M059J (cell line): ENCODE measurements around the gene DISC1. TPM values are rescaled to one million over a fixed set of nuclear protein-coding genes. Genes with fewer than 3 reads are reported as not detected.
"Not testable (repeated sequence)": the region's sequence is repeated elsewhere in the genome, so short reads cannot be mapped to it uniquely, and the experiment has no call there.

Source experiments
- DNase-seq: peaks from one replicate; pipeline ENCODE4 v3.0.0-alpha.2; 2012; ENCODE audit warnings: low read depth
- total RNA-seq: library from RNA; depleted of rRNA; stranded (reverse); fragments of >200 nt; shearing (Covaris generic); gene quantifications from 2 replicates; pipeline ENCODE4 v1.2.3, GENCODE V29; 2014

The DISC1 gene
- total RNA-seq, 1 experiment from 2014 or later: 5.8 TPM

DNA sequence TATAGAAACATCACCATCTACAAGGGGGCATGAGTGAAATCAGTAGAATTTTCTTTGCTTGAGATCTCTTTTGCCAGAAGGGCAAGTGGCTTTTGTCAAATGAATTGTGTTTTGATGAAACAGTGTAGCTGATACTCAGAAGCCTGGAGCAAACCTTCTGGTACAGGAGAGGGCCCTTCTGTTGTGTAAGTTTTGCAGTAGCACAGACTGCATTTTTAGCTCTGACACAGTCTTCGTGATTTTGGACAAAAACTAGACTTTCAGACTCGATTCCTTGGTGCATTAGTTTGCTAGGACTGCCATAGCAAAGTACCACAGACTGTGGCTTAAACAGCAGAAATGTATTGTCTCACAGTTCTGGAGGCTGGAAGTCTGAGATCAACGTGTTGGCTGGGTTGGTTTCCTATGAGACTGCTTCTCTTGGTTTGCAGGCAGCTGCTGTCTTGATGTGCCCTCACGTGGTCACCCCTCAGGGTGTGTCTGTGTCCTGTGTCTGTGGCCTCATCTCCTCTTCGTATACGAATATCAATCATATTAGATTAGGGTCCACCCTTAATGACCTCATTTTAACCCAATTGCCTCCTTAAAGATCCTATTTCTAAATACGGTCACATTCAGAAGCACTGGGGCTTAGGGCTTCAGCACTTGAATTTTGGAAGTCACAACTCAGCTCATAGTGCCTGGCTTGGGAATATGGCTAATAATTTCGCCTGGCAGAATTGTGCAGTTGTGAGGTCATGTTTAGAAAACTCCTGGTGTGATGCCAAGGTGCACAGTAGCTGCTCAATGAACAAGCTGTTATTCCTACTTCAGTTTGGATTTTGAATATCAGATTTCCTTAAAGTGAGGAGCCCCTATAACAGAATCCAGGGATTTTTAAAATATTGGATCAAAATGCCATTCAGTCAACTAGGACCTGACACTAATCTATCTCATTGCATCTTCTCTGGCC lies 21.2 kb upstream of the DISC1 start:
- no peak for DNase-seq

DNA sequence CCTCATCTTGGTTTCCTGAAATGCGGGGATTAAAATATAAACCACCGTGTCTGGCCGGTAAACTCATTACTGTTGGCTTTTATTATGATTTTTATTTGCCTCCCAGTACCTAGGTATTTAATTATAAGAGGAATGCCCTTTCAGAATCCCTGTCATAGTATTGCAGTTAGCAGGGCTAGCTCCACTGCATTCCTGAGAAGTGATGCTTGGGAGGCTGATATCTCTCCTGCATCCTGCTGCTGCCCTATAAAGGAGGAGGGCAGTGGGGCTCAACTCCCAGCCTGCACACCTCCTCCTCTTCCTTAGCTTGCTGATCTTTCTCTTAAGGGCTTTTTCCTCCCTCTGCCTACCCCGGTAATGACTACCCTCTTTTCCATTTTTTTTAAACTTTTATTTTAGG lies 19.9 kb upstream of the DISC1 start:
- peak; percentile 27 for DNase-seq

DNA sequence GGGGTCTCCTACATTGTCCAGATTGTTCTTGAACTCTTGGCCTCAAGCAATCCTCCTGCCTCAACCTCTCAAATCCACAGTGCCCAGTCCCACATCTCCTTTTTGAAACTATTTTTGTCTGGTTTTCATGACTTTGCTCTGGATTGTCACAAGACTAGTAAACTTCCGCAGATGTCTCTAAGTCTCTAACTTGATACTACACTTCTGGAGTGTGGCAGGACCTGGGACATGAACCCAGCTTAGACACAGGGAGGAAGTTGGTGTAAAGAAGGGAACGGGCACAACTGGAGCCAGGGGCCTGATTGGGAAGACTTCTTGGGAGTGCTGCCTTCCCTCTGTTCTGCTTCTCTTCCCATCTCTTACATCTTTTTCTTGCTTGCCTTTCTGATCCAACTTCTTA lies 16.2 kb upstream of the DISC1 start:
- DNase-seq: no peak

DNA sequence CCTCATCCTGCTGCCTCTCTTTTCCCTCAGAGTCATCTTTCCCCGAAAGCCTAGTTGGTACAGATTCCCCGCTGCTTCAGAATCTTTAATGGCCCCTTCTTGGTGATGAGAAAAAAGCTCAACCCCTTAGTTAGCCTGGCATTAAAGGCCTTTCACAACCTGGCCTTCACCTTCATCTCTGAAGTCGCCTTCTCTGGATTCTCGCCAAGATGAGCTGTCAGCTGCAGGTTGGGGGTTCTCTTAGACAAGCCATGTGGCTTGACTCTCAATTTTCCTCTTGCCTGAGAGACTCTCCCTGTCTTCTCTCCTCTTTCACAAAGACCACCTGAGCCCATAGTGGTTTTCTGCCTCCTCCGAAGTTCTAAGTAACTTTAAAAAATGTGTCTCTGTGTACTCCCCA lies 15.5 kb upstream of the DISC1 start:
- no peak for DNase-seq

DNA sequence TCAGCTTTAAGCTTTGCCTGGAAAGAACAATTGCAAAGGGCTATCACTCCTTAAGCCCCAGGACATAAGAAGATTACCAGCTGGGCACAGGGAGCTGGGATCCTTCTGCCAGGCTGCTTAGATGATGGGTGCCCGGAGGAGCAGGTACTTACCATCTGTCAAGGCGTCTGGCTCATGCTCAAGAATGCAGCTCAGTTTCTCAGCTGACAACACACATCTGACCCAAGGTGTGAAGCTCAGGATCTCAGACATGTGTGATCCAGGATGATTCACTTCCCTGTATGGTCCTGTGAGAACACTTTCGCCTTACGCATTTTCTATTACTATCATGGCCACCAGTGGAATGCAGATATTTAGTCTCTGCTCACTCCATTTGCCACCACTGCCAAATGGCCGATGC lies 14.7 kb upstream of the DISC1 start:
- no peak for DNase-seq

DNA sequence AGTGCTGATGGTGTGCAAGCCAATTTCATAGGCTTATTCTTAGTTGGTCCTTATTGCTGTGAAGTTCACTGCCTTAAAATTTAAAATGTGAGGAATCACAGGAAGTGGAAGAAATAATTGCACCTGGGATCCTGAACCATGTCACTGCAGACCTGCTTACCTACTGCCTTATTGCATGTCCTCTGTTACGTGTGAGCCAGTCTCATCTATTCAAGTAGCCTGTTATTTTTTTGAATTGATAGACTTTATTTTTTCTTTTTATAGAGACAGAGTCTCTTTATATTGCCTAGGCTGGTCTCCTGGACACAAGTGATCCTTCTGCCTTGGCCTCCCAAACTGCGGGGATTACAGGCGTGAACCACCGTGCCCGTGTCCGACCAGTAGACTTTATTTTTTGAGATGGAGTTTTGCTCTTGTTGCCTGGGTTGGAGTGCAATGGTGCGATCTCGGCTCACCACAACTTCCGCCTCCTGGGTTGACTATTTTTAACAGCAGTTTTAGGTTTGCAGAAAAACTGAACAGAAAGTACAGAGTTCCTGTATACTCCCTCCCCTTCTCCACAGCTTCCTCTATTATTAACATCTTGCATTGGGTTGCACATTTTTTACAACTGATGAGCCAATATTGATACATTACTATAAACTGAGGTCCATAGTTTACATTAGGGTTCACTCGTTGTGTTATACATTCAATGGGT lies 14.0 kb upstream of the DISC1 start:
- DNase-seq: no peak

DNA sequence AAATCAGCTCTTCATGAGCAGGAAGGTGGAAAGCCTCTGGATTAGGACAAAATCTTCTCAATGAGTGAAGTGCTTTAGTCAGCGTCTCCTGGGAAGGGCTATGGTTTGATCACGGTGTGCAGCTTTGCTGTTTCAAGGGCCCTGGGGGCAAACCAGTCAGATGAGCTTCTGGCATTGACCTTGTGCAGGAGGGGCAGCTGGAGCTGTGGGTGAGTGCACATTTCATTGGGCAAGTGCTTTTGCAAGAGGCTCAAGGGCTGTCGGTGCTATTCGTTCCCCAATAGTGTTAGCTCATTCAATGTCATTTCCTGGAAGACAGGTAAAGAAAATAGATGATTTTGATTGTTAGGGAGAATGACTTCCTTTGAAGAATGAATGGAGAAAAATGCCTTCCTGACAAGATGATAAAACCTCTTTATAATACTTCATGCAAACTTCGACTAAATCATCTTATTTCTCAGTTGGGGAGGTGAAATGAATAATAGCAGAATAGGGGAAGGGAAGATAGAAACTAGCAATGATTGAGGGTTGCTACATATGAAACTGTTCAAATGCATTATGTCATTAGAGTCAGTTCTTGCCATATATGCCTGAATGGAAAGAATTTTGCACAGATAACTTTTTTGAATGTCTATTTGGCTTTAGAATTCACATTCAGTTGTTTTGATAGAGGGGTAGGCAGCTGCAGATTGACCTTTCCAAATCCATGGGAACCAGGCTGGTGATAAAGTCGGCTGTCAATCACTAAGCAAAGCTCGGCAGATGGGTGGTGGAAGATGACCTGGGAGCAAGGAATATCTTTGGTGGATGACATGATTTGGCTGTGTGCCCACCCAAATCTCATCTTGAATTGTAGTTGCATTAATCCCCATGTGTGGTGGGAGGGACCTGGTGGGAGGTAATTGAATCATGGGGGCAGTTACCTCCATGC lies 12.9 kb upstream of the DISC1 start:
- DNase-seq: no peak

DNA sequence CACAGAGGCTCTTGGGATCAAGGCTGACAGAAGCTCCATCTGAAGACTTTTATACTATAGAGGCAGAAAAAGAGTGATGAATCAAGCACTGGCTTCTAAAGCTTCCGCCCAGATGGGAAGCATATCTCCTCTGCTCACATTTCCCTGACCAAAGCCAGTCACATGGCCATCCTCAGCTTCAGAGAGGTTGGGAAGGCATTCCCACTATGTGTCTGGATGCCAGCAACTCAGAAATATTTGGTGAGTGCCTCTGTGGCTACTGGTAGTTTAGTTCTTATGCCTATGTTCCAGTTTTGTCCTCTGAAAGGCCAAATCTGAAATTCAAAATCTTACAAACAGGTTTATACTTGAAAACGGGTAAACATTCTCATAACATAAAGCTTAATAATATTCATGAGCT lies 9.9 kb upstream of the DISC1 start:
- DNase-seq: no peak

DNA sequence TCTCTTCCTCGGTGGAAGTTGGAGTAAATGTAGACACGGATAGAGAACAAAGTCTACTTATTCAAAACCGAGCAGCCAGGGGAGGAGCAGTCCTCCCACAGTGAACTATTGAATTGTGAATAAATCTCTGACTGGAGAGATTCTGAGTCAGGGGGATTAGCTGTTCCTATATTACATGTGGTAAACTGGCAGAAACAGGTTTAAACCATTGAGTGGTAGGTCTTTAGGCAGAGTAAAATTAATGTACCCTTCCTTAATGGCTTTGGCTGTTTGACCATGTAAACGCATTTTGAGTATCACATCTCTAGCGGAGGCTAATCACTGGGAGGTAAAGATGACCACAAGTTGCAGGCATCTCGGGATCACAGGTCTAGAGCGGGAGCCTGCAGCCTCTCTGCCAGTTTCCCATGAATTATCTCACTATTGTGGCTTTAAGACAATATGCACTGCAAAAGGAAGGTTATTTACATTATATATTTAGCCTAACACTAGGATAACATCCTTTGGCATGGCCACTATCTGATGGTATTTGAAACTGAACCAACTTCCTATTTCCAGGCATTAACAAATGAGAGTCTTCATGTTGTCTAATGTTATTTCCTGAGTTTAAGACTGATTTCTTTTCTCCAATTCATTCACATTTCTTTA lies 7.9 kb upstream of the DISC1 start:
- DNase-seq: no peak

DNA sequence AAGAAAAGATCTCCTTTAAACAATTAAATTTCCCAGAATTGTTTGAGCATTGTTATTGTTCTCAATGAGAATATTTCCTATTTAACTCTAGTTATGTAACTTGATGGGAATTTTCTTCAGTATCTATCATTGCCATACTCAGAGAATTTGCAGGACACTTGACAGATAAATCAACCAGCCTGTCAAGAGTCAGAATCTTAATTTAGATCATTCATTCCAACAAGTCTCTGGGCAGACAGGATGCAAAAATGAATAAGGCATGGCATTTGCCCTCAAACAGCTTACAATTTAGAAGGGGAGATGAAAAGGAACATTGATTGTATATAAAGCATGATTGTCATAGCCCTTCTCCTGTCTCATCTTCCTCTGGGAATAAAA lies 7.3 kb upstream of the DISC1 start:
- DNase-seq: no peak

DNA sequence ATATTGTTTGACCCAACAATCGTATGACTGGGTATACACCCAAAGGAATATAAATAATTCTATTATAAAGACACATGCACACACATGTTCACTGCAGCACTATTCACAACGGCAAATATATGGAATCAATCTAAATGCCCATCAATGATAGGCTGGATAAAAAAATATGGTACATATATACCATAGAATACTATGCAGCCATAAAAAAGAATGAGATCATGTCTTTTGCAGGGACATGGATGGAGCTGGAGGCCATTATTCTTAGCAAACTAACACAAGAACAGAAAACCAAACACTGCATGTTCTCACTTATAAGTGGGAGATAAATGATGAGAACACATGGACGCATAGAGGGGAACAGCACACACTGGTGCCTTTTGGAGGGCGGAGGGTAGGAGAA lies 1.5 kb upstream of the DISC1 start:
- not testable (repeated sequence) for DNase-seq

DNA sequence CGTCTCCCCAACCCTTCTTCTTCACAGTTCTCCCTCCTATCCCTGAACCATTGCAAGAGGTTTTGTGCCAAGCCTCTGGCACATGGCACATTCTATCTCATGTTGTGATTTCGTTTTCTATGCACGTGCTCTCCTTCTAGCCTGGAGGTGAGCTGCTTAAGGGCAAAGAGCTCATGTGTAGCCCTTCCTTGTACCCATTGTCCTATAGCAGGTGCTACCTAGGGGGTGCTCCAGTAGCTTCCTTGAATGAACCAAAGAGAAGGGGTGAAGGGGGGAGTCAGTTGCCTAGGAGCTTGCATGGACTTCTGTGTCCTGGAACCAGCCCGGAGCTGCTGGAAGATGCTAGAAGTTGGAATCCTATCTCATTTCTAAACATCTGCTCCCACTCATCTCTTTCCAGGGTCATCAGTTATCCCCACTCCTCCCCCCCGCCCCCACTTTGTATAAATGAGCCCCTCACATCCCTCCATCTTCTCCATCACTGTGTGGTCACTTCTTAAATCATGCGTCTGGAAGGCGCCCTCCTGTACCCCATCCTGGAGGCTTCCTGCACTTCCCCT lies 535 bp upstream of the DISC1 start:
- peak; percentile 24 for DNase-seq

DNA sequence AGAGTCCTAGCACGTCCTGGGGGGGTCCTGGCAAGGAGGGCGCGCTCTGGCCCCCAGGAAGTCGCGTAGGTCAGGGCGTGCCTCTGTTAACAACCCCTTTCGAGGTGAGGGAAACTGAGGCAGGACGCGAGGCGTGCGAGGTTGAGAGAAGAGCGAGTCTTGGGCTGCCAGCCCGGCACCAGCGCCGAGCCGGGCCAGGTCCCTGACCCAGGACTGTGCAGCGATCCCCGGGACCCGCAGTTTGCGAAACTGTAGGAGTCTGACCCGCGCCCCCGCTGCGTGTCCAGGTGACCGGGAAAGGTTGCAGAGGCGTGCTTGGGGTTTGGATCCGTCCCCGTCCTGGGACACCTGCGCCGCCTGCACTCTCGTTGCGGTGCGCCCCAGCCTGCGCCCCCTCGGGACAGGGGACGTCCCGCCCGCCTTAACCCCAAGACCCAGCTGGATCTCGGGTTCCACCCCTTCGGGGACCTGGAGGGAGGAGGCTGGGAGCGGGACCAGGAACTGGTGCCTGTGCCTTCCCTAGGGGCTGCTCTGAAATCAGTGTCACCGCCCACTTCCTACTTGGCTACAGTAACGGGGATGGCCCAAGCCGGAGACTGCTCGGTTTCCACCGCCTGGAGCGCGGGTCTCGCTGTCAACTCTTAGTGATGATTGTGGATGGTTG lies 493 bp downstream of the DISC1 start:
- peak; percentile 73 for DNase-seq

DNA sequence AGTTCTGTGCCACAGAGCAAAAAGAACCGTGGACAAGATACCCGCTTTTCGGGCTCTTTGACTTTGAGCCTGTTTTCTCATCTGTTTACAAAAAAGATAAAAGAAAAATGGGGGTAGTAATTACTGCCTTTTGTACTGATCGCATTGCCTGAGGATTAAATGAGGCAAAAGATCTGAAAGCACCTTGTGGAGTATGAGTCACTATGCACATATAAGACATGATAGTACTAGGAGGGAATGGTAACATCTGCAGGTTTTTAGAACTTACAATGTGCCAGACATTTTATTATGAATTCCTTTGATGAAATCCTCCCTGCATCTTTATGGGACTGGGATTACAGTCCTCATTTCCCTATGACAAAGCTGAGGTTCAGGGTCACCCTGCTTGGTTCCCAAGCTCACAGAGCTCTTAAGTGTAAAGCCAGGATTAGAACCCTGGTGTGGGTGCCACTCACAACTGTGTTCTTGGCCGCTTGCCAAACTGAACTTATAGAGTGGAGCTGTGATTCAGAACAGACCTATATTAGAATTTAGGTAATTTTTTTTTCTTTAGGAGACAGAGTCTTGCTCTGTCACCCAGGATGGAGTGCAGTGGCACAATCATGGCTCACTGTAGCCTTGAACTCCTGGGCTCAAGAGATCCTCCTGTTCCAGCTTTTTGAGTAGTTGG lies 1.8 kb downstream of the DISC1 start:
- peak; percentile 51 for DNase-seq

DNA sequence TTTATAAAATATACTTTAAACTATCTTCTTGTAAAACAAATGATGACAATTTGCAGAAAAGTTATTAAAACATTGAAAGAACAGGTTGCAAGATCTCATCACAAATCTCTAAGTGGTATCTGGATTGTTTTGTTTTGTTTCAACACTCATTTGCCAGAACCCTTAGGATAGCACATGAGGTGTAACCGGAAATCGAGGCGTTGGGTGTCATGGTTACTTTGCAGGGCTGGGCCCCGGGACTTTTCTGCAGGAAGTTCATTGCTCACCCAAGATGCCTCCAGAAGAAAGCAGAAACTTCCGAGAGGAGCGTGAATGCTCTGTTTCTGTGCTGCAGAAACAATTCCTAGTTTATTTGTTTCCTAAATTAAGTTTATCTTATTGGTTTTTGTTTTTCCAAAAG lies 2.5 kb downstream of the DISC1 start:
- peak; percentile 20 for DNase-seq

DNA sequence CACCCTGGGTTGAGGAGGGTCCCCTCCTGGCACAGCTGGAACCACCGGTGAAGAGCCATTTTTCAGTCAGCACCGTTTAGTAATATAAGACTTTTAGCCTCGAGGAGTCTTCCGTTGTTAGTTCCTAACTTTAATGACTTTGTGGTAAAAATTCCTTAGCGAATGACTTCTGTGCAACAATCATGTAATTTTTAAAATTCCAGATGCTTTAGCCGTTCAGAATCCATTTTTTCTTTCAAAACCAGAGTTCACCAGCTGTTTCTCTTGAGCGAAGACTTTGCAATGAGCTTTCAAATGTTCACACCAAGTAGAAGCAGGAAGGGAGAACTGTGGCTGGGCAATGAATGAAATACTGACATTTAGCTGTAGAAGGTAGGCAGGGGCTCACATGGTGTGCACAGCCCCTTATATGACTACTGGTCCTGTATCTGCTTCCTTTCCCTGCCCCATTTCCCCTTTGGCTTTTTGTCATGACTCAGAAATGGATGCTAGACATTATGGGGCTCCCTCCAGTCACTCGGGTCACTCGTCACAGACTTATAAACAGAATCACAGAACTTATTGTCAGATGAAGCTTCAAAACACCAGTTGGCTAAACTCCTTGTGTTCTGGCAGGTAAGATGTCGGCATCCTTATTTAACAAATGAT lies 4.1 kb downstream of the DISC1 start:
- peak; percentile 74 for DNase-seq

DNA sequence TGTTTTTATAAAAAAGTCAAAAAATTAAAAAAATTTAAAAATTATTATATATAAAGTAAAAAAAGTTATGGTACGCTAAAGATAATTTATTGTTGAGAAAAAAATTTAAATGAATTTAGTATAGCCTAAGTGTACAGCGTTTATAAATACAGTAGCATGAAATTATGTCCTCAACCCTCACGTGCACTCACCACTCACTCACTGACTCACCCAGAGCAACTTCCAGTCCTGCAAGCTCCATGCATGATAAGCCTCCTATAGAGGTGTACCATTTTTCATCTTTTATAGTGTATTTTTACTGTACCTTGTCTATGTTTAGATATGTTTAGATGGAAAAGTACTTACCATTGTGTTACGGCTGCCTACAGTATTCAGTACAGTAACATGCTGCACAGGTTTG lies 5.1 kb downstream of the DISC1 start:
- DNase-seq: peak; percentile 43

DNA sequence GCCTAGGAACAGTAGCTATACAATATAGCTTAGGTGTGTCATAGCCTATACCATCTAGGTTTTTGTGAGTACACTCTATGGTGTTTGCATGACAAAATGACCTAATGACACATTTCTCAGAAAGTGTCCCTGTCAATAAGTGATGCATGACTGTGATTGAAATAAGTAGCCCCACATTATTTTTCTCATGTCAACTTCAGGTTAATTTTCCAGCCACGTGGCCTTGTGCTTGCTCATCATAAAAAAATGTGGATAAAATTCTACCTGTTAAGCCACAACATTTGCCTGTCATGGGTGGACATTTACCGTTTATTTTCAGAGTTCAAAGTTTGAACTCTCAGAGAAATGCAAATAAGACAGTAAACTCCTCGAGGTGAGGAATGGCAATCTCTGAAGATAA lies 5.5 kb downstream of the DISC1 start:
- peak; percentile 20 for DNase-seq

DNA sequence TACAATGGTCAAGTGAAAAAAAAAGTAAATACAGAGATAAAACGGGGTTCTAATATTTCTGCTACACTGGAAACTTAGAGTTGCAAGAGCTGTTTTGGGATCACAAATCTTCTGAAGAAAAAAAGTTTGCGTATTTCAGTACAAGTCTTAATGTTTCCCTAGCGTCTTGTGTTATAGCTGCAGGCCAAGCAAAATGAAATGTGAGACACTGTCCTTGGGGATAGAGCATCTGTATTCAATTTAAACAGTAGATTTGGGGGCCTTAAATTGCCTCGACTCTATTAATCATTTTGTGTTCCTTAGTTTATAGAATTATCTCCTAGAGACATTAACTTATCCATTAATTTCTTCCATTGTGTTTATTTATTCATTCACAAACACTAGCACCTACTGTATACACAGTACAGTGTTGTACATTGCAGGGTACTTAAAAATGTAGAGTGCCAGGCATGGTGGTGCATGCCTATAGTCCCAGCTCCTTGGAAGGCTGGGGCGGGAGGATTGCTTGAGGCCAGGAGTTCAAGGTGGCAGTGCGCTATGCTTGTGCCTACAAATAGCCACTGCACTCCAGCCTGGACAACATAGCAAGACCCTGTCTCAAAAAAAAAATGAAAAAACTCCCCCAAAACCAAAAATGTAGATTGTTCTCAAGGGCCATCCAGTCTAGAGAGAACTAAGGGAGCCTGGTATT lies 7.9 kb downstream of the DISC1 start:
- no peak for DNase-seq
